HepG2 (cell line): ENCODE results near the gene C1orf21. TPM values are rescaled to one million over a fixed set of nuclear protein-coding genes. Genes with fewer than 3 reads are reported as not detected.

Source experiments
- GMEB2 ChIP-seq: IDR thresholded peaks from 2 replicates; pipeline ENCODE4 v1.6.1; 2016; ENCODE audit warnings: missing biosample characterization, missing genetic modification reagents, low read depth
- ZNF607 ChIP-seq: sonication (generic); formaldehyde crosslinking; IDR thresholded peaks from 2 replicates; pipeline ENCODE4 v1.5.1; 2020; ENCODE audit warnings: missing genetic modification reagents, mild to moderate bottlenecking, borderline replicate concordance
- polyA plus RNA-seq, 8 experiments: library from polyadenylated mRNA; depleted of rRNA in 3 of 8; stranded (reverse) in 7 of 8; unstranded in 1 of 8; fragments of >200 nt; fragmentation: Illumina TruSeq in 4 of 8; extraction: Trizol in 4 of 8; gene quantifications; 2 replicates each; pipeline versions ENCODE4 v1.2.1 to v1.2.3, GENCODE V29; 2011 to 2016; ENCODE audit warnings: low read depth in 4 of 8, missing spikeins in 1 of 8, mixed read lengths in 1 of 8; ENCODE audit not compliant: insufficient read depth in 1 of 8
- total RNA-seq, 5 experiments: library from RNA; depleted of rRNA; stranded (reverse); fragments of >200 nt; fragmentation: Illumina TruSeq; extraction: Trizol; gene quantifications; 2 replicates each; pipeline ENCODE4 v1.2.3, GENCODE V29; 2016; ENCODE audit warnings: low read depth in 1 of 5
- TF ChIP-seq, protein P1 (sequence below), 2 experiments: fragments of 450-650 bp in 1 of 2; sonication (generic) in 1 of 2; formaldehyde crosslinking in 1 of 2; IDR thresholded peaks; 2 replicates each; pipeline versions ENCODE4 v1.6.1 to v1.8.0; 2016 to 2022; ENCODE audit warnings: antibody characterized with exemption in 1 of 2, mild to moderate bottlenecking in 1 of 2, missing genetic modification reagents in 1 of 2

The C1orf21 gene
- total and polyA plus RNA-seq, 2 of the 13 experiments (the other 11 are each of a cell fraction or from before 2014, with no cell fraction given): not detected

DNA sequence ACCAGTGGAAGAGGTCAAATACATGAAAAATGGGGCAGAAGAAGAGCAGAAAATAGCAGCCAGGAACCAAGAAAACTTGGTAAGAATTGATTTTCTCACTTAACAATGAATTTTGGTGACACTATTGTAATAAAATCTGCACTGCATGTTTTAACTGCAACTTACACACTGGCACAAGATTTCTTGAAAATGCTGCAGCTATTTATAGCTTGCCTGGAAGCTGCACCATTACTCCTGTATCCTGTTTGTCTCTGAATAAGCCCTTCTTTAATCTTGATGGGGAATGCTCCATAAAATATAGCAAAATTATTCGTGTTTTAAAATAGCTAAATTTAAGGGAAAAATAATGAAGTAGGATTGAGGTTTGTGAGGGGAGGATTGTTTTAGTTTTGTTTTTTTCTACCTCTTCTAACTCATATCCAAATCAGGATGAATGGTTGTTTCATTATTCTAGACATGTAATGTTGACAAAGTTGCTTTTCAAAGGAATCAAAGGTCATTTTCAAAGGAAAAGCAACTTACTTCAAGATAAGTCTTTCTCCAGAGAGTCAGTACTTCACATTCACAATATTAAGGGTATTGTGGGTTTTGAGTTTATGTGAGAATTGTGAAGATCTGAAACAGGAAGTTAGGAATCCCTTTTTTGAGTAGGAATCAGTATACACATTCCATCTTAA, 120.9 kb downstream of the C1orf21 start (continued):
- TF ChIP-seq, protein P1, sequence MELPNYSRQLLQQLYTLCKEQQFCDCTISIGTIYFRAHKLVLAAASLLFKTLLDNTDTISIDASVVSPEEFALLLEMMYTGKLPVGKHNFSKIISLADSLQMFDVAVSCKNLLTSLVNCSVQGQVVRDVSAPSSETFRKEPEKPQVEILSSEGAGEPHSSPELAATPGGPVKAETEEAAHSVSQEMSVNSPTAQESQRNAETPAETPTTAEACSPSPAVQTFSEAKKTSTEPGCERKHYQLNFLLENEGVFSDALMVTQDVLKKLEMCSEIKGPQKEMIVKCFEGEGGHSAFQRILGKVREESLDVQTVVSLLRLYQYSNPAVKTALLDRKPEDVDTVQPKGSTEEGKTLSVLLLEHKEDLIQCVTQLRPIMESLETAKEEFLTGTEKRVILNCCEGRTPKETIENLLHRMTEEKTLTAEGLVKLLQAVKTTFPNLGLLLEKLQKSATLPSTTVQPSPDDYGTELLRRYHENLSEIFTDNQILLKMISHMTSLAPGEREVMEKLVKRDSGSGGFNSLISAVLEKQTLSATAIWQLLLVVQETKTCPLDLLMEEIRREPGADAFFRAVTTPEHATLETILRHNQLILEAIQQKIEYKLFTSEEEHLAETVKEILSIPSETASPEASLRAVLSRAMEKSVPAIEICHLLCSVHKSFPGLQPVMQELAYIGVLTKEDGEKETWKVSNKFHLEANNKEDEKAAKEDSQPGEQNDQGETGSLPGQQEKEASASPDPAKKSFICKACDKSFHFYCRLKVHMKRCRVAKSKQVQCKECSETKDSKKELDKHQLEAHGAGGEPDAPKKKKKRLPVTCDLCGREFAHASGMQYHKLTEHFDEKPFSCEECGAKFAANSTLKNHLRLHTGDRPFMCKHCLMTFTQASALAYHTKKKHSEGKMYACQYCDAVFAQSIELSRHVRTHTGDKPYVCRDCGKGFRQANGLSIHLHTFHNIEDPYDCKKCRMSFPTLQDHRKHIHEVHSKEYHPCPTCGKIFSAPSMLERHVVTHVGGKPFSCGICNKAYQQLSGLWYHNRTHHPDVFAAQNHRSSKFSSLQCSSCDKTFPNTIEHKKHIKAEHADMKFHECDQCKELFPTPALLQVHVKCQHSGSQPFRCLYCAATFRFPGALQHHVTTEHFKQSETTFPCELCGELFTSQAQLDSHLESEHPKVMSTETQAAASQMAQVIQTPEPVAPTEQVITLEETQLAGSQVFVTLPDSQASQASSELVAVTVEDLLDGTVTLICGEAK (IDR thresholded peaks at IDR 0.05): no peak
- TF ChIP-seq, protein P1 (CRISPR knock-in tag; IDR thresholded peaks at IDR 0.05): no peak
- TF ChIP-seq GMEB2 (CRISPR knock-in tag) (no peak), ZNF607 (CRISPR knock-in tag) (no peak)
- TF ChIP-seq, all 625 proteins: peak for 0
